GM12878 (cell line): Measurements from ENCODE around the gene RICTOR.

Experiments
- ASH2L ChIP-seq: fragments of 300-600, 200-600 bp; sonication (generic); IDR thresholded peaks from 2 replicates; pipeline ENCODE4 v1.6.1; 2017; ENCODE audit warnings: low read depth, mild to moderate bottlenecking, borderline replicate concordance
- CEBPZ ChIP-seq: fragments of 150-350 bp; IDR thresholded peaks from 2 replicates; pipeline ENCODE4 v1.6.1; 2016; ENCODE audit warnings: low read depth, low read length
- CHD1 ChIP-seq: IDR thresholded peaks from 2 replicates; pipeline ENCODE4 v1.6.1; 2012; ENCODE audit warnings: low read depth, low read length, improper control_type of control experiment
- CTCF ChIP-seq, 3 experiments: IDR thresholded peaks in 2 of 3; conservative IDR thresholded peaks in 1 of 3; 2 replicates each; pipeline ENCODE4 v1.5.1; 2011; ENCODE audit warnings: low read depth in 3 of 3, low read length in 3 of 3, mild to moderate bottlenecking in 3 of 3, control low read depth in 2 of 3, moderate library complexity in 2 of 3, inconsistent platforms in 1 of 3, mixed read lengths in 1 of 3; ENCODE audit not compliant: control insufficient read depth in 2 of 3, insufficient read depth in 1 of 3; ENCODE audit errors: extremely low read depth in 1 of 3
- FOXK2 ChIP-seq: fragments of 450-650 bp; IDR thresholded peaks from 2 replicates; pipeline ENCODE4 v1.6.1; 2017; ENCODE audit warnings: mild to moderate bottlenecking, moderate library complexity
- MAX ChIP-seq: IDR thresholded peaks from 2 replicates; pipeline ENCODE4 v1.6.1; 2012; ENCODE audit warnings: low read depth, low read length, improper control_type of control experiment
- NFYB ChIP-seq: IDR thresholded peaks from 2 replicates; pipeline ENCODE4 v1.6.1; 2011; ENCODE audit warnings: low read depth, mild to moderate bottlenecking, low read length, improper control_type of control experiment, moderate library complexity; ENCODE audit not compliant: insufficient read depth
- POLR2A ChIP-seq: IDR thresholded peaks from 2 replicates; pipeline ENCODE4 v1.6.1; 2011; ENCODE audit warnings: low read depth, mild to moderate bottlenecking, low read length
- POLR2AphosphoS5 ChIP-seq: IDR thresholded peaks from 2 replicates; pipeline ENCODE4 v1.6.1; 2011; ENCODE audit warnings: mild to moderate bottlenecking, low read length, inconsistent platforms
- TAF1 ChIP-seq: IDR thresholded peaks from 2 replicates; pipeline ENCODE4 v1.6.1; 2011; ENCODE audit warnings: mild to moderate bottlenecking, low read depth, low read length, borderline replicate concordance
- TCF12 ChIP-seq: IDR thresholded peaks from 2 replicates; pipeline ENCODE4 v1.6.1; 2011; ENCODE audit warnings: low read depth, mild to moderate bottlenecking, low read length
- USF2 ChIP-seq: IDR thresholded peaks from 2 replicates; pipeline ENCODE4 v1.6.1; 2011; ENCODE audit warnings: low read depth, low read length, improper control_type of control experiment, borderline replicate concordance
- YY1 ChIP-seq: IDR thresholded peaks from 2 replicates; pipeline ENCODE4 v1.6.1; 2011; ENCODE audit warnings: low read depth, mild to moderate bottlenecking, low read length
- ZSCAN29 ChIP-seq: fragments of 450-650 bp; IDR thresholded peaks from 2 replicates; pipeline ENCODE4 v1.6.1; 2017; ENCODE audit warnings: mild to moderate bottlenecking, moderate library complexity

GRCh38 chr5:39107350-39107749 is 33.2 kb upstream of the RICTOR start:
- TF ChIP-seq CTCF (IDR thresholded peaks at IDR 0.05 in 2 of 3, conservative IDR thresholded peaks at IDR 0.05 in 1 of 3; ENCODE audit: control insufficient read depth in 2 of 3, extremely low read depth in 1 of 3, insufficient read depth in 1 of 3, low read depth in 3 of 3, low read length in 3 of 3) (no peak), USF2 (no peak), MAX (no peak), YY1 (no peak), ZSCAN29 (no peak), CEBPZ (no peak), POLR2AphosphoS5 (no peak), FOXK2 (no peak), TAF1 (no peak), NFYB (no peak), TCF12 (no peak), CHD1 (no peak), ASH2L (no peak), POLR2A (no peak)
